ENCODE results near the gene WDFY4. TPM values are rescaled to one million over a fixed set of nuclear protein-coding genes. Genes with fewer than 3 reads are reported as not detected.

The WDFY4 gene
- total RNA-seq, 1 donor from 2014 or later: not detected

GRCh38 chr10:48733329-48733728 is 48.7 kb downstream of the WDFY4 start:
- Histone ChIP-seq H3K4me3 (ENCODE audit: low read depth, low read length) (no peak overlapping the region), H3K36me3 (ENCODE audit: control insufficient read depth, insufficient read depth, low read length) (no peaks in the 10 kb centered on the region), H3K27me3 (ENCODE audit: control insufficient read depth, insufficient read depth, low read length) (no peaks in the 10 kb centered on the region)
- no peak for DNase-seq (ENCODE audit: low read depth)
- TF ChIP-seq CTCF (IDR thresholded peaks at IDR 0.05; ENCODE audit: insufficient read depth, low read length, poor library complexity, severe bottlenecking): no peak

- no peak for DNase-seq (ENCODE audit: low read depth)
- no peaks in the 10 kb centered on the region for H3K27me3 ChIP-seq (ENCODE audit: control insufficient read depth, insufficient read depth, low read length)
- no peak for TF ChIP-seq CTCF (IDR thresholded peaks at IDR 0.05; ENCODE audit: insufficient read depth, low read length, poor library complexity, severe bottlenecking)
Observed at GRCh38 chr10:48735836-48736390, 51.2 kb downstream of the WDFY4 start.

GRCh38 chr10:48736596-48736995 is 51.9 kb downstream of the WDFY4 start:
- no peaks in the 10 kb centered on the region for H3K27me3 ChIP-seq (ENCODE audit: control insufficient read depth, insufficient read depth, low read length)
- H3K4me3 ChIP-seq (ENCODE audit: low read depth, low read length): no peak overlapping the region
- no peaks in the 10 kb centered on the region for H3K36me3 ChIP-seq (ENCODE audit: control insufficient read depth, insufficient read depth, low read length)
- no peak for DNase-seq (ENCODE audit: low read depth)
- TF ChIP-seq CTCF (IDR thresholded peaks at IDR 0.05; ENCODE audit: insufficient read depth, low read length, poor library complexity, severe bottlenecking): no peak

More at GRCh38 chr10:48735836-48736390, 51.2 kb downstream of the WDFY4 start:
- Histone ChIP-seq H3K4me3 (ENCODE audit: low read depth, low read length) (no peak overlapping the region), H3K36me3 (ENCODE audit: control insufficient read depth, insufficient read depth, low read length) (no peaks in the 10 kb centered on the region)

GRCh38 chr10:48737886-48738285 is 53.2 kb downstream of the WDFY4 start:
- H3K27me3 ChIP-seq (ENCODE audit: control insufficient read depth, insufficient read depth, low read length): no peaks in the 10 kb centered on the region
- no peak overlapping the region for H3K4me3 ChIP-seq (ENCODE audit: low read depth, low read length)
- DNase-seq (ENCODE audit: low read depth): no peak
- TF ChIP-seq CTCF (IDR thresholded peaks at IDR 0.05; ENCODE audit: insufficient read depth, low read length, poor library complexity, severe bottlenecking): no peak
- H3K36me3 ChIP-seq (ENCODE audit: control insufficient read depth, insufficient read depth, low read length): no peaks in the 10 kb centered on the region

- Histone ChIP-seq H3K36me3 (ENCODE audit: control insufficient read depth, insufficient read depth, low read length) (no peaks in the 10 kb centered on the region), H3K4me3 (ENCODE audit: low read depth, low read length) (no peak overlapping the region), H3K27me3 (ENCODE audit: control insufficient read depth, insufficient read depth, low read length) (no peaks in the 10 kb centered on the region)
- TF ChIP-seq CTCF (IDR thresholded peaks at IDR 0.05; ENCODE audit: insufficient read depth, low read length, poor library complexity, severe bottlenecking): no peak
- no peak for DNase-seq (ENCODE audit: low read depth)
Observed at GRCh38 chr10:48739170-48739569, 54.5 kb downstream of the WDFY4 start.

- no peak for TF ChIP-seq CTCF (IDR thresholded peaks at IDR 0.05; ENCODE audit: insufficient read depth, low read length, poor library complexity, severe bottlenecking)
- Histone ChIP-seq H3K4me3 (ENCODE audit: low read depth, low read length) (no peak overlapping the region), H3K36me3 (ENCODE audit: control insufficient read depth, insufficient read depth, low read length) (no peaks in the 10 kb centered on the region), H3K27me3 (ENCODE audit: control insufficient read depth, insufficient read depth, low read length) (no peaks in the 10 kb centered on the region)
- DNase-seq (ENCODE audit: low read depth): no peak
Observed at GRCh38 chr10:48740015-48740707, 55.5 kb downstream of the WDFY4 start.
